H1 (cell line): ENCODE data around the gene VPS41.

ENCODE experiments used
- CHD2 ChIP-seq: IDR thresholded peaks from 2 replicates; pipeline ENCODE4 v1.6.1; 2012; ENCODE audit warnings: low read length, improper control_type of control experiment
- EZH2 ChIP-seq: fragments of 200-600 bp; sonication (generic); IDR thresholded peaks from 2 replicates; pipeline ENCODE4 v1.7.1; 2012; ENCODE audit warnings: low read depth, mild to moderate bottlenecking, moderate library complexity, low read length, inconsistent platforms; ENCODE audit not compliant: severe bottlenecking
- HDAC2 ChIP-seq, 2 experiments: fragments of 300-600 bp in 1 of 2; sonication (generic) in 1 of 2; IDR thresholded peaks; 2 replicates each; pipeline ENCODE4 v1.6.1; 2011 to 2012; ENCODE audit warnings: low read depth in 2 of 2, low read length in 2 of 2, mild to moderate bottlenecking in 2 of 2, moderate library complexity in 2 of 2, borderline replicate concordance in 1 of 2, inconsistent platforms in 1 of 2
- KDM1A ChIP-seq: fragments of 200-600, 300-600 bp; sonication (generic); IDR thresholded peaks from 2 replicates; pipeline ENCODE4 v1.7.1; 2016; ENCODE audit warnings: mild to moderate bottlenecking, low read length, borderline replicate concordance
- RBBP5 ChIP-seq: IDR thresholded peaks from 2 replicates; pipeline ENCODE4 v1.7.1; 2012; ENCODE audit warnings: low read depth, mild to moderate bottlenecking, inconsistent platforms, low read length, moderate library complexity, borderline replicate concordance
- SP1 ChIP-seq: IDR thresholded peaks from 2 replicates; pipeline ENCODE4 v1.6.1; 2011; ENCODE audit warnings: low read depth, low read length
- TAF1 ChIP-seq: IDR thresholded peaks from 2 replicates; pipeline ENCODE4 v1.6.1; 2011; ENCODE audit warnings: mild to moderate bottlenecking, low read depth, low read length
- TF ChIP-seq, protein P1 (sequence below), 3 experiments: IDR thresholded peaks; 1 replicate in 2 of 3; 2 replicates in 1 of 3; pipeline versions ENCODE4 v1.5.1 to v1.6.1; 2011; ENCODE audit warnings: low read length in 3 of 3, mild to moderate bottlenecking in 3 of 3, inconsistent platforms in 2 of 3, low read depth in 1 of 3, moderate library complexity in 1 of 3; ENCODE audit not compliant: insufficient read depth in 1 of 3; ENCODE audit errors: control extremely low read depth in 1 of 3

- TF ChIP-seq HDAC2 (IDR thresholded peaks at IDR 0.05; ENCODE audit: borderline replicate concordance in 1 of 2, low read depth in 2 of 2, low read length in 2 of 2), result no peak
- TF ChIP-seq, protein P1, sequence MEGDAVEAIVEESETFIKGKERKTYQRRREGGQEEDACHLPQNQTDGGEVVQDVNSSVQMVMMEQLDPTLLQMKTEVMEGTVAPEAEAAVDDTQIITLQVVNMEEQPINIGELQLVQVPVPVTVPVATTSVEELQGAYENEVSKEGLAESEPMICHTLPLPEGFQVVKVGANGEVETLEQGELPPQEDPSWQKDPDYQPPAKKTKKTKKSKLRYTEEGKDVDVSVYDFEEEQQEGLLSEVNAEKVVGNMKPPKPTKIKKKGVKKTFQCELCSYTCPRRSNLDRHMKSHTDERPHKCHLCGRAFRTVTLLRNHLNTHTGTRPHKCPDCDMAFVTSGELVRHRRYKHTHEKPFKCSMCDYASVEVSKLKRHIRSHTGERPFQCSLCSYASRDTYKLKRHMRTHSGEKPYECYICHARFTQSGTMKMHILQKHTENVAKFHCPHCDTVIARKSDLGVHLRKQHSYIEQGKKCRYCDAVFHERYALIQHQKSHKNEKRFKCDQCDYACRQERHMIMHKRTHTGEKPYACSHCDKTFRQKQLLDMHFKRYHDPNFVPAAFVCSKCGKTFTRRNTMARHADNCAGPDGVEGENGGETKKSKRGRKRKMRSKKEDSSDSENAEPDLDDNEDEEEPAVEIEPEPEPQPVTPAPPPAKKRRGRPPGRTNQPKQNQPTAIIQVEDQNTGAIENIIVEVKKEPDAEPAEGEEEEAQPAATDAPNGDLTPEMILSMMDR (IDR thresholded peaks at IDR 0.05; ENCODE audit: control extremely low read depth in 1 of 3, insufficient read depth in 1 of 3, low read depth in 1 of 3, low read length in 3 of 3), result no peak
- no peak for TF ChIP-seq RBBP5
- TF ChIP-seq KDM1A, result no peak
- TF ChIP-seq CHD2, result no peak
- TF ChIP-seq TAF1, result no peak
- TF ChIP-seq EZH2, result no peak
- no peak for TF ChIP-seq SP1
Measured at GRCh38 chr7:38834357-38834756, 74.6 kb downstream of the VPS41 start.
